Measurements from ENCODE around the gene DNAH2. TPM values are rescaled to one million over a fixed set of nuclear protein-coding genes. Genes with fewer than 3 reads are reported as not detected.
A peak's percentile ranks its signal among the peaks of the same experiment; 100 is the strongest.

DNAH2 gene
- total and polyA plus RNA-seq, 2 of the 13 experiments (the other 11 are each of a cell fraction or from before 2014, with no cell fraction given): not detected

- TF ChIP-seq ZBTB2 (CRISPR knock-in tag; IDR thresholded peaks at IDR 0.05; ENCODE audit: low read depth) (no peak), ZNF430 (CRISPR knock-in tag; IDR thresholded peaks at IDR 0.05) (no peak; the same call in 1 of the 2 replicates), ZNF280B (CRISPR knock-in tag; IDR thresholded peaks at IDR 0.05; ENCODE audit: borderline replicate concordance) (no peak), ZNF569 (CRISPR knock-in tag; IDR thresholded peaks at IDR 0.05; ENCODE audit: borderline replicate concordance) (no peak), MATR3 (CRISPR knock-in tag; IDR thresholded peaks at IDR 0.05) (no peak), CEBPG (CRISPR knock-in tag; IDR thresholded peaks at IDR 0.05) (no peak), KDM4B (CRISPR knock-in tag; IDR thresholded peaks at IDR 0.05) (0 out of 2 replicates have a peak, but pooled peaks have one; percentile 25), ZNF784 (CRISPR knock-in tag; IDR thresholded peaks at IDR 0.05; ENCODE audit: borderline replicate concordance) (no peak), ZNF317 (CRISPR knock-in tag; IDR thresholded peaks at IDR 0.05) (no peak), ZNF800 (CRISPR knock-in tag; IDR thresholded peaks at IDR 0.05) (no peak), BCLAF1 (IDR thresholded peaks at IDR 0.05) (no peak), ZNF326 (CRISPR knock-in tag; IDR thresholded peaks at IDR 0.05; ENCODE audit: borderline replicate concordance) (no peak), HNF1B (CRISPR knock-in tag; IDR thresholded peaks at IDR 0.05) (peak; percentile 28; the same call in 1 of the 2 replicates), ASH2L (IDR thresholded peaks at IDR 0.05; ENCODE audit: insufficient read length, low read depth, low read length) (no peak), ZNF720 (CRISPR knock-in tag; IDR thresholded peaks at IDR 0.05) (no peak), YEATS2 (CRISPR knock-in tag; IDR thresholded peaks at IDR 0.05; ENCODE audit: borderline replicate concordance) (peak; percentile 19; the same call in 1 of the 2 replicates), ZNF552 (CRISPR knock-in tag; IDR thresholded peaks at IDR 0.05; ENCODE audit: borderline replicate concordance) (no peak)
These were observed 117.6 kb downstream of the DNAH2 start (continued) for GRCh38 chr17:7834957-7835813.
